Lower leg skin (tissue), 3 donors: ENCODE data around the gene SIK1.
"Not testable (repeated sequence)": the region's sequence is repeated elsewhere in the genome, so short reads cannot be mapped to it uniquely, and the experiment has no call there.

Source experiments
- POLR2A ChIP-seq, 2 donors: fragments of 450-650 bp; IDR thresholded peaks; one replicate each; pipeline ENCODE4 v1.6.1; 2016 to 2017; ENCODE audit warnings: antibody characterized with exemption in 2 of 2, mild to moderate bottlenecking in 1 of 2, moderate library complexity in 1 of 2
- TF ChIP-seq, protein P1 (sequence below), 3 donors: fragments of 450-650 bp; IDR thresholded peaks; one replicate each; pipeline ENCODE4 v1.5.1; 2016; ENCODE audit warnings: antibody characterized with exemption in 3 of 3, mild to moderate bottlenecking in 3 of 3, moderate library complexity in 2 of 3

DNA sequence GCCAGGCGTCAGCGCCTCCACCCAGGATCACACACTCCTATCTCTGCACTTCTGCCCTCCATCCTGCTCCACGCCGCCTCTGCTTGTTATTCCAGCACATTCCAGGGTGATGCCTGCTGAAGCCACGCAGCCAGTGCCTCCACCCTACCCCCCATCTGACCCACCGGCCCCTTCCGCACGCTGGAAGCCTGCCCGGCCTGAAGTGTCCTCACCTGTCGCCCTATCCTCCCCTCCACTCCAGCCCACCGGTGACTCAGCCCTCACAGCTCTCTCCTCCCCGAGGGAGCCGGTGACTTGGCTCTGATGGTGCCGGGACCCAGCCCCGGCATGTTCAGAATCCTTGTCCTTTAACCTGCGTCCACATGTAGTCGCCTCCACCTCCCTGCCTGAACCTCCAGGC lies 24.9 kb upstream of the SIK1 start:
- TF ChIP-seq POLR2A (IDR thresholded peaks at IDR 0.05), result not testable (repeated sequence)
- TF ChIP-seq, protein P1, sequence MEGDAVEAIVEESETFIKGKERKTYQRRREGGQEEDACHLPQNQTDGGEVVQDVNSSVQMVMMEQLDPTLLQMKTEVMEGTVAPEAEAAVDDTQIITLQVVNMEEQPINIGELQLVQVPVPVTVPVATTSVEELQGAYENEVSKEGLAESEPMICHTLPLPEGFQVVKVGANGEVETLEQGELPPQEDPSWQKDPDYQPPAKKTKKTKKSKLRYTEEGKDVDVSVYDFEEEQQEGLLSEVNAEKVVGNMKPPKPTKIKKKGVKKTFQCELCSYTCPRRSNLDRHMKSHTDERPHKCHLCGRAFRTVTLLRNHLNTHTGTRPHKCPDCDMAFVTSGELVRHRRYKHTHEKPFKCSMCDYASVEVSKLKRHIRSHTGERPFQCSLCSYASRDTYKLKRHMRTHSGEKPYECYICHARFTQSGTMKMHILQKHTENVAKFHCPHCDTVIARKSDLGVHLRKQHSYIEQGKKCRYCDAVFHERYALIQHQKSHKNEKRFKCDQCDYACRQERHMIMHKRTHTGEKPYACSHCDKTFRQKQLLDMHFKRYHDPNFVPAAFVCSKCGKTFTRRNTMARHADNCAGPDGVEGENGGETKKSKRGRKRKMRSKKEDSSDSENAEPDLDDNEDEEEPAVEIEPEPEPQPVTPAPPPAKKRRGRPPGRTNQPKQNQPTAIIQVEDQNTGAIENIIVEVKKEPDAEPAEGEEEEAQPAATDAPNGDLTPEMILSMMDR (IDR thresholded peaks at IDR 0.05), result not testable (repeated sequence)
